ENCODE measurements around the gene RPRD1B.

Gene RPRD1B

GRCh38 chr20:38112930-38113294 lies 79.4 kb downstream of the RPRD1B start:
- no peak for TF ChIP-seq CTCF (IDR thresholded peaks at IDR 0.05; ENCODE audit: low read depth, low read length)
- H3K4me3 ChIP-seq (ENCODE audit: low read depth, low read length), result no peak overlapping the region
- DNase-seq (ENCODE audit: low read depth), result no peak

- DNase-seq (ENCODE audit: low read depth), result peak; percentile 82
- TF ChIP-seq CTCF (IDR thresholded peaks at IDR 0.05; ENCODE audit: low read depth, low read length), result peak; percentile 76
- TF ChIP-seq MYC (IDR thresholded peaks at IDR 0.05; ENCODE audit: low read depth, low read length), result no peak
- no peak for TF ChIP-seq POLR2A (IDR thresholded peaks at IDR 0.05; ENCODE audit: extremely low read depth, insufficient read length)
- no peak for TF ChIP-seq MAX (IDR thresholded peaks at IDR 0.05; ENCODE audit: low read depth, low read length)
- no peak overlapping the region for H3K4me3 ChIP-seq (ENCODE audit: low read depth, low read length)
Observed at GRCh38 chr20:38113401-38114325, 80.1 kb downstream of the RPRD1B start.

- no peak for TF ChIP-seq MAX (IDR thresholded peaks at IDR 0.05; ENCODE audit: low read depth, low read length)
- DNase-seq (ENCODE audit: low read depth), result no peak
Observed at GRCh38 chr20:38114353-38114791, 80.8 kb downstream of the RPRD1B start.

GRCh38 chr20:38115205-38115604 lies 81.7 kb downstream of the RPRD1B start:
- DNase-seq (ENCODE audit: low read depth), result no peak
- no peak for TF ChIP-seq MYC (IDR thresholded peaks at IDR 0.05; ENCODE audit: low read depth, low read length)
- no peak for TF ChIP-seq CTCF (IDR thresholded peaks at IDR 0.05; ENCODE audit: low read depth, low read length)
- TF ChIP-seq POLR2A (IDR thresholded peaks at IDR 0.05; ENCODE audit: extremely low read depth, insufficient read length), result no peak
- no peak for TF ChIP-seq MAX (IDR thresholded peaks at IDR 0.05; ENCODE audit: low read depth, low read length)

More at GRCh38 chr20:38114353-38114791, 80.8 kb downstream of the RPRD1B start:
- H3K4me3 ChIP-seq (ENCODE audit: low read depth, low read length), result no peak overlapping the region

GRCh38 chr20:38115896-38116295 lies 82.3 kb downstream of the RPRD1B start:
- TF ChIP-seq MAX (IDR thresholded peaks at IDR 0.05; ENCODE audit: low read depth, low read length) (no peak), CTCF (IDR thresholded peaks at IDR 0.05; ENCODE audit: low read depth, low read length) (no peak), POLR2A (IDR thresholded peaks at IDR 0.05; ENCODE audit: extremely low read depth, insufficient read length) (no peak), MYC (IDR thresholded peaks at IDR 0.05; ENCODE audit: low read depth, low read length) (no peak)
- no peak overlapping the region for H3K4me3 ChIP-seq (ENCODE audit: low read depth, low read length)
- no peak for DNase-seq (ENCODE audit: low read depth)

More at GRCh38 chr20:38115205-38115604, 81.7 kb downstream of the RPRD1B start:
- H3K4me3 ChIP-seq (ENCODE audit: low read depth, low read length), result no peak overlapping the region

GRCh38 chr20:38116409-38117165 lies 83.0 kb downstream of the RPRD1B start:
- H3K4me3 ChIP-seq (ENCODE audit: low read depth, low read length), result no peak overlapping the region
- DNase-seq (ENCODE audit: low read depth), result no peak
- TF ChIP-seq CTCF (IDR thresholded peaks at IDR 0.05; ENCODE audit: low read depth, low read length) (no peak), POLR2A (IDR thresholded peaks at IDR 0.05; ENCODE audit: extremely low read depth, insufficient read length) (no peak), MYC (IDR thresholded peaks at IDR 0.05; ENCODE audit: low read depth, low read length) (no peak), MAX (IDR thresholded peaks at IDR 0.05; ENCODE audit: low read depth, low read length) (no peak)
